RPMI8226 (cell line): ENCODE results near the gene TMEM156.
"Not testable (repeated sequence)": the region's sequence is repeated elsewhere in the genome, so short reads cannot be mapped to it uniquely, and the experiment has no call there.

Experiments
- DNase-seq: peaks from one replicate; pipeline ENCODE4 v3.0.0-alpha.2; 2015

The TMEM156 gene

DNA sequence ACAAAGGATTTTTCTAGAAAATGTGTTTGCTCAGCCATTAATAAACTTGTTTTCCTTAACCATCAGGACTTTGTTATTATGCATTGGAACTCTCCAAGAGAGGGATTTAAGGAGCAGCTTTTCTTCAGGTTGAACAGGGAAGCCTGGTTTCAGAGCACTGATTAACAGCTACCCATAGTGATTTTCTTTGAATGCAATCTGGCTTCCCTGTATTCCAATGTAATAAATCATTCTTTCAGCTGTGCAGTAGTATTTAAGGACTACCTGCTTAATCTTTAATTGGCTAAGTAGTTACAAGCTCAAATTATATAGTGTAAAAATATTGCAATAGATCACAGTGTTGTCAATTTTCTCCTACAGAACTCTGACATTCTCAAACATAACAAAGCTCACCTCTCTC, 77.5 kb downstream of the TMEM156 start:
- DNase-seq: no peak

DNA sequence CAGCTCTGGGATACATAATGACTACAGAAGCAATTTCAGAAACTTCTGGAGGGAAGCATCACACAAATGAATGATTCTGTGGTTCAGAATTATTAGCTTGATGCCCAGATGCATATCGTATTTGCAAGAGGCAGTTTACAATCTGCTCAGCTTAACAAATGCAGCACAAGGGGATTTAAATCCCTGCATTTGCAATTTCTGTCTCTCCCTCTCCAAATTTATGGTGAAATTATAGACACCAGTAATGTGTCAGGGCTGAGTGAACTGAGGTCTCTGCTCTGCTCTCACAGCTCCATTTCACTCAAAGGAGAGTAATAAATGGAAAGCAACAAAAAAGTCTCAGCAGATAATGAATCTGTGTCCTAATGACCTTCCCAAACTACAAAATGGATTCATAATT, 80.2 kb downstream of the TMEM156 start:
- DNase-seq: no peak

DNA sequence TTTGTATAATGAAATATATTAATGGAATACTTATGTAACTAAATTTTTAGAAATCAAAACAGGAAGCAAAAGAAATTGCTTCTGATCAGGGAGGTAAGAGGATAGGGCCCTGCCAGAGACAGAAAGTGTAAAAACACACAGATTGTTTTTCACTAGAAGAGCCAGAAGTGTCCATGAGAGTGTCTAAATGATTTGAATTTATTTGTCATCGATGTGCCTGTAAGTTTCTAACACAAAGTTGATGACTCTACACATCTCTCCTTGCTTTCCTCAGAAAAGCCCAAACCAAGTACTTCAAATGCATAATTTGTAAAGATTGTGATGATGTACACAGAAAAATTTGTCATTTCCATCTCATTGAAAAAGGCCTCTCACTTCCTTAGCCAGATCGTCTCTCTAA, 80.6 kb downstream of the TMEM156 start:
- DNase-seq: no peak

DNA sequence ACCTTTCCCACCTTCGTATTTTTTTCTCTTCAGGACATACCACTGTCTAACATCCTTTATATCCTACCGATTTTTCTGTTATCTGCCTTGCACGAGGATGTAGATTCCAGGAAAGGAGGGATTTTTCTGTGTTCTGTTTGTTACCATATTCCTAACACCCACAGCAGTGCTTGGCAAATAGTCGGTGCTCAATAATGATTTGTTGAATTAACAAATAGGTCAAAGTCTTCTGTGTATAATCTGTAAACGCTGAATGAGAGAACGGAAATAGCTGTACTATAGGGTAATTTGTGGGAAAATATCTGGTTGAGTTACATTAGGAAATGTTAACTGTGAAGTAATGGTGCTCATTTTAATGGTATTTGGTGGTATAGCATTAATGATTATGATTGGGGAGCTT, 81.5 kb downstream of the TMEM156 start:
- DNase-seq: no peak

DNA sequence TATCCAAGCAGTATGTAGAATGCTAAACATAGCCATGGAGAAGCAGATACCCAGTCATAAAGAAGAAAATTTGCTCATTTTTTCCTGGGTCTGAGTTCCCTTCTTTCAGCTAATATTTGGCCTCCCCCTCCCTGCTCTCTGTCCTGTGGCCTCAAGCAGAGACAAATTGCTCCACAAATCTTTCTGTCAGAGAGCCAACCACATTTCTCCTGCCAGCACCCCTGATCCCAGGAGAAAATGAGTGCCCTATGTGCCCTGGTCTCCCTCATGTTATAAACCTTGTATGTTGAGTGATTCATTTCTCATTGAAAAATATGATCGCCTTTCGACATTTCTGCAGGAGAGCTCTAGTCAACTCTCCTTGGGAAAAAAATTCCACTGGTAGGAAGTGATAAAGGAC, 82.0 kb downstream of the TMEM156 start:
- no peak for DNase-seq

DNA sequence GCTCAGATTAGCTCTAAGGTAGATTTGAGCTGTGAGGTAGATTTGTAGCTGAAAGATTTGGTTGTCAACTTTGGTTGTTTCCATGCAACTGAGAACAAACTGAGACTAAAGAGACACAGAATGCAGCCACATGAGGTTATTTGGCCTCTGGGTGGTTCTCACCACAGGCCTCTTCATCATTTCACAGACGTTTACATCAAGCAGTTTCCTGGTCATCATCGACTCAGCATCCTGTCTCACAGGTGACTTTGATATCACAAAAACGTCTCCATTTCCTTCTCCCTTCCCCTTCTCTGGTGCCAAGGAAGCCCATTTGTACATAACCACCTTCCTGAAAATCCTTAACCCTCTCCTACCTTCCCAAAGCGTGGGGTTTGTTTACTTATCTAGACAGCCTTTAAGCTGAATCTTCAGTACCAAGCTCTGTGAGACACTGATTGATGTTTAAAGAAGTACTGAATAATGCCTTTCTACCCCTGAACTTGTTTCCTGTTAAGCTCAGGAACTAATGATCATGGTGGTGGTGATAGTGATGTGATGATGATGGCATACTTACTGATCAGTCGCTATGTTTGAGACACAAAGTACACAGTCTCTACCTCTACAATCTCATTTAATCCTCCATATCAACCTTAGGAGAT, 82.7 kb downstream of the TMEM156 start:
- DNase-seq: no peak

DNA sequence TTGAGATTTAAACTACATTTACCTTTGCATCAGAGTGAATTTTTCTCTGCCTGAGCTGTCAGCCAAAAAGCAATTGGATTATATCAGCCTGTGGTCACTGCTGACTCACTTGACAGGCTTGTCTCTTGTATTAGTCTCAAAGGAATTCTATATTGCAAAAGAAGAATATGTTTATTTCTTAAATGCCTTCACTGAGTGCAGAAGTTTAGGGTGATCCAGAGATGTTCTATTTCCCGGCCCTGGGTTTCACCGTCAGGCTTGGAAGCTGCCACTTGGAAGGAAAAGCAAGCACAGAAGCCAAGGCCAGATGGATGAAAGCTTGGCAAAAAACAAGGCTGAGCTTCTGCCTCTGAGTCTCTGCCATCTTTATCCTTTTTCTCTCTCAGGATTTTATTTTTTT, 83.7 kb downstream of the TMEM156 start:
- no peak for DNase-seq

DNA sequence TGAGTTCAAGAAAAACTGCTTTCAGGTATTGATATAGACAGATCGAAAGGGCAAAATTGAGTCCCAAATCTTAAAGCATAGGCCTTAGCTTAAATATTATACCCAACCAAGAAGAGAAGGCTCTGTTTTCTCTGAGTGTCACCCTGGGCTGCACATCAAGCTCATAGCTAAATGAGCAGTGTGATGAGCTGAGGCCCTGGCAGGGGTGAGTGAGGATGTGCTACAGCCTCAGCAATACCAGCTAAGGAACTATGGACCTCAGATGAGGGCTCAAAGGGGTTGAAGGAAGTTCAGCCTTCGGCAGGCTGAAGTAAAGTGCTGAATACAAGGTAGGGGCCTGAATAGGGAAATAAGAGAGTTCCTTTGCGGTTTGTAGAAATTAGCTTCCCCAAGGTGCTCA, 85.3 kb downstream of the TMEM156 start:
- DNase-seq: no peak

DNA sequence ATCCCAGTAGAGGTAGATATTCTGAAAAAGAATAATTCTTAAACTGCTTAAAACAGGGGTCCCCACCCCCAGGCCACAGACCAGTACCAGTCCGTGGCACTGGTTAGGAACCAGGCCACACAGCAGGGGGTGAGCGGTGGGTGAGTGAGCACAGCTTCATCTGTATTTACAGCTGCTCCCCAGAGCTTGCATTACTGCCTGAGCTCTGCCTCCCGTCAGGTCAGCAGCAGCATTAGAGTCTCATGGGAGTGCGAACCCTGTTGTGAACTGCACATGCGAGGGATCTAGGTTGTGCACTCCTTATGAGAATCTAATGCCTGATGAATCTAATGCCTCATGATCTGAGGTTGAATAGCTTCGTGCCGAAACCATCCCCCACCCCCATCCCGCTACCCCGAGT, 87.8 kb downstream of the TMEM156 start:
- DNase-seq: no peak

DNA sequence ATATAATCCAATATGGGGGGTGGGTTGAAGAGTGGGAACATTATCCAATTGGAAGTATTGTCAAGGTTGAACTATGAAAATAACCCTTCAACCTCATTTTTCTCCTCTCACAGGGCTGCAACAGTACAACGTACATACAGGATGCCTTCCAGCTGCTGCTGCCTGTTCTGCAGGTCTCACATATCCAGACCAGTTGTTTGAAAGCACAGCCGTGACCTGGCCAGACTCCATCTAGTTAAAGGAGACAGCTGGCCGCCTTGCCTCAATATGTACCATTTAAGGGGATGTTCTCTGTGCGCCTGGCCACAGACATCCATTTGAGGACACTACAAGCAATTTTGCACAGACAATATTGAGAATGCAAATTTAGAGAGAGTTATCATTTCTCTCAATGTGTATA, 88.9 kb downstream of the TMEM156 start:
- DNase-seq: no peak

DNA sequence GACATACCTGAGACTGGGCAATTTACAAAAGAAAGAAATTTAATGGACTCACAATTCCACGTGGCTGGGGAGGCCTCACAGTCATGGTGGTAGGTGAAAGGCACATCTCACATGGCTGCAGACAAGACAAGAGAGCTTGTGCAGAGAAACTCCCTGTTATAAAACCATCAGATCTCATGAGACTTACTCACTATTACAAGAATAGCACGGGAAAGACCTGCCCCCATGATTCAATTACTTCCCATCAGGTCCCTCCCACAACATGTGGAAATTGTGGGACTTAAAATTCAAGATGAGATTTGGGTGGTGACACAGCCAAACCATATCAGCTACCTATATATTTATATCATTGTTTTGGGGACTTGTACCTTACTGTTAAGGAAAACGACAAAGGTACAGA, 90.3 kb downstream of the TMEM156 start:
- not testable (repeated sequence) for DNase-seq

DNA sequence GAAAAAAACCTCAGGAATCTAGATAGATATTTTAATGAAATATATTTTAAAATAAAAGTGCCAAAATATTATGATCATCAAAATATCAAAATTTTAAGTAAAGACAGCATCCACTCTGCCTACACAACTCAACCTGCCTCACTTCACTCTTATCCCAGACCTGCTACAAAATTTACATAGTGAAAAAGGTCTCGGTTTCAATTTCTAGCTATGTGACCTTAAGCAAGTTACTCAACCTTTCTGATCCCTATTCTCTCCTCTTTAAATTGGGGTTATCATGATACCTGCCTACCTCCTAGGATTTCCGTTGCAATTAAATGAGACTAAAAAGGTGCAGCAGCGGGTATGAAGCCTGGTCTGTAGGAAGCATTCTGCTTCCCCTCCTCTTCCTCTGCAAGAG, 91.7 kb downstream of the TMEM156 start:
- DNase-seq: no peak

DNA sequence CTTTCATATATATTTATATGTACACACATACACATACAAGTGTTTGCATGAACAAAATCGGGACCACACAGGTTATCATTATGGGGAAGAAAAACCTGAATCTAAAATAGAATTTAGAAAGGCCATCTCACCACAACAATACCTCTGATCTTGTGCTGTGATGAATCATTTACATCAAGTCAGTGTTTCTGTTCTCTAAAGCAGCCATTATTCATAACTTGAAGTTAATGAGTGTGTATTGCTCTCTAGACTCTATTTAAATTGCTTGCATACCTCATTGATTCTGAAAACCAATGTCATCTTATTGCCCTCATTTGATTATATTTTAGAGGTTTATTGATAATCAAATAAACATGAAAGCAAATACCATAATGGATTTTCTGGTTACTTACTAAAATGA, 93.0 kb downstream of the TMEM156 start:
- DNase-seq: no peak

DNA sequence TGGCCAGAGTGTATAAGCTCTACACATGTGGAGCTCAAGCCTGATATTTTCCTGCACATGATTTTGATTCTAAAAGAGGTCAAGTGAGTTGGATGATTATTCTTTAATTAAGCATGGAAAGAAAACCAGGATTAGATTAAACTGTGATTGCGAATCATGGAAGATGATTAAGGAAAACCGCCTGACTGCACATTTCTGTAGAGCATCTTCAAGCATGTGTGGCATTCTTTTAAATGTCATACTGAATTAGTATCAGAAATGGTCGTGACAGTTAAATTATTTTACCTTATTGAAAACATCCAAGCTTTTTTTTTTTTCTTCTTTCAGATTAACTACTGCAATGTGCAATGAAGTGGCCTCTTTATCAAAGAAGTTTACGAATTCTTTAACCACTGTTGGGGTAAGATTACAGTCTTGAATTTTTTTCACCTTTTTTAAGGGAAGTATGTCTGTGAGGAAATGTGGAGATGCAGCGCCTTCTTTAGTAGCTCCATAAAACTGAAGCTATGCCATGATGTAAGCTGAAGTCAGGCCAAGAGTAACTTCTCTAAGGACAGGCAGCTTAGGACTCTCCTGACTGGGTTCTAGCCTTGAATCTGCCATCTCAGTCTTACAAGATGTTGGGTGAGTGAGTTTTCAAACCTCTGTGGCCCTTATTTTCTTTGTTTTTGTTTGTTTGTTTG, 96.7 kb downstream of the TMEM156 start:
- no peak for DNase-seq

DNA sequence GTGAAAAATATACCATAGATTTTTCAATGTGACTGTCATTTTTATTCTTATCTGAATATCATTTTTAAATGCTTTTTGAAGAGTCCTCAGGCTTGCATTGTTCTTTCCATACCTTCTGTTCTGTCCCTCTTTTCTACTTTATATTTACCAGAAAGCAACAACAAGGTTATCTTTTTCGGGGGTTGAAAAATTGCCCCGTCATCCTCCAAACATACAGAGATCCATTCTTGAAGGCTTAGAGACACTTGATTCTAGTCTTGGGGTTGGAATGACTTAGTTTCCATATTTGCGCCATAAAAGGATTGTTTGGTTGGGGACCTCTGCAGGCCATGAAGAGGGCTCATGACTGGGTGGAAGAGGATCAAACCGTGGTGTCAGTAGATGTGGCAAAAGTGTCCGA, 101.1 kb downstream of the TMEM156 start:
- no peak for DNase-seq

DNA sequence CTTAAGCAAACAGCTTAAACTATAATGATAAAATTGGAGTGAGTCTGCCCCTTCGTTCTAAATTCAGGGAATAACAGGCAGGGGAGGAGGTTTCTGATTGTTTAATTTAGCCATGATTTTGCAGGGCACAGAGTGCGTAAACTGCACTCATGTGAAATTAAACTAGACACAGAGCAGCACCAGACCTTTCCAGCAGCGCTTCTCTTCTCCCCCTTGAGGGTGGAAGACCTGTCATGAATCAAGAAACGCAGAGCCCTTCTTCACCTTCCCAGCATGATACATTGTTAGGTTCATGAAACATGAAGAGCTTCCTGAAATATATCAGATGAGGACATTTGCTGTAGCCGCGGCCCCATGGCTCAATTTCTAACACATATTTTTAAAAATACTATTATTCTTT, 101.5 kb downstream of the TMEM156 start:
- DNase-seq: no peak

DNA sequence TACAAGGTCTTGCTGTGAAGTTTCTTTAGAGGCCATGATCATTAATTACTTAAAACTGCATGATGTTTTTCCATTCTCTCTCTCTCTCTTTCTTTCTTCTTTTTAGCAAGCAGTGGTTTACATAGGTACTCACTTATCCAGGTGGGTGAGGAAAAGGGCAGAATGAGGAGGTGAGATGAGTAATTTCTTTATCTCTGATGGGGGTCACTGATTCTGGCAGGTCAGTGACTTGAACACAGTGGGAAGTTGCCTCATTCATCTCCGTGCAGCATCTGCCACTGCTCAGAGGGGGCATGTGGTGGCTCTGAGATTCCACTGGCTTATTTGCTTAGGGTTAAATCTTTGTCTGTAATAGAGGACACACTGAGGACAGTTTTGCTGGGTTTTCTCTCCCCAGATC, 102.0 kb downstream of the TMEM156 start:
- no peak for DNase-seq

DNA sequence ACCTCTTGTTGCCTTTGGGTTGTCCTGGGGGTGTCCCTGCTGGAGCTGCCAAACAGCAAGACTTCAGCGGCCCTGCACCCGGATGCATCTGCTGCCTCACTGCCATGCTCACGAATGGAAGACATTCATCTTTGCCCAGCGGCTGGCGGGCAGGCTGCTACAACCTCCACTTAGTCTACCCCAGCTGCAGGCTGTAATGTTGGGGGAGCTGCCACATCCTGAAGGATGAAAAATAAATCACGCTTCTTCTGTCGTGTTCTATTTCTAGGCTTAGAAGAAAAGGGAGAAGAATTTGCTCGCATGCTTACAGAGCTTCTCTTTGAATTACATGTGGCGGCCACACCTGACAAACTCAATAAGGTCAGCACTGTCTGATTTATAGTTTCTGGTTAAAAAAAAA, 103.2 kb downstream of the TMEM156 start:
- DNase-seq: no peak

DNA sequence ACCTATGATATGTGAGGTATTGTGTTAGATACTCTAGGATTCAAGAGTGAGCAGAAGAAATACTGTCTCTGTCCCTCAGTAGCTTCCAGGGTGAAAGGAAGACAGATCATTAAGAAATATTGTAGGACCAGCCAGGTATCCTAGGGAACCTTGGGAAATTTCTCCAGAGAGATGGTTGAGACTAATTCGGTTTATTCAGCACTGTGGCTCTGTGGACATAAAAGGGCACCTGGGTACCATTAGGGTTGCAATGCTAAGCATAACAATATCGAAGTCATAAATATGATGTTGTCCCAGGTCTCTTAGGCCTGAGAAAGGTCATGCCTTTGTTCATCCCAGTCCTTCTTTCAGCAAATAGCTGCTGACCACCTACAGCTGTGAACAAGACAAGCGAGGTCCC, 103.6 kb downstream of the TMEM156 start:
- no peak for DNase-seq

DNA sequence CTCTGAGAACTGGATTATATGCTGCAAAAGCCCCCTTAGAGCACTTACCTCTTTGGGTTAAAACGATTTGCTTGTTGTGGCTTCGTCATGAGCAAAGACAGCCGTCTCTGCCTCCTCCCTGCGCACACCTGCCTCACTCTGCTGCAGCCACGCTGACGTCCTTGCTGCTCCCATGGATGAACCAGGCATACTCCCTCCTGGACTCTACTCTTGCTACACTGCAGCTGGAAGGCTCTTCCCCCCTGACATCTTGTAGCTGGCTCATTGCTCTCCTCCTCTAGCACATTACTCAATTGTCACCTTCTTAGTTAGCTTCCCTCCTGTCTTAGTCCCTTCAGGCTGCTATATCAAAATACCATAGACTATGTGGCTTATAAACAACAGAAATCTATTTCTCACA, 105.3 kb downstream of the TMEM156 start:
- DNase-seq: no peak

DNA sequence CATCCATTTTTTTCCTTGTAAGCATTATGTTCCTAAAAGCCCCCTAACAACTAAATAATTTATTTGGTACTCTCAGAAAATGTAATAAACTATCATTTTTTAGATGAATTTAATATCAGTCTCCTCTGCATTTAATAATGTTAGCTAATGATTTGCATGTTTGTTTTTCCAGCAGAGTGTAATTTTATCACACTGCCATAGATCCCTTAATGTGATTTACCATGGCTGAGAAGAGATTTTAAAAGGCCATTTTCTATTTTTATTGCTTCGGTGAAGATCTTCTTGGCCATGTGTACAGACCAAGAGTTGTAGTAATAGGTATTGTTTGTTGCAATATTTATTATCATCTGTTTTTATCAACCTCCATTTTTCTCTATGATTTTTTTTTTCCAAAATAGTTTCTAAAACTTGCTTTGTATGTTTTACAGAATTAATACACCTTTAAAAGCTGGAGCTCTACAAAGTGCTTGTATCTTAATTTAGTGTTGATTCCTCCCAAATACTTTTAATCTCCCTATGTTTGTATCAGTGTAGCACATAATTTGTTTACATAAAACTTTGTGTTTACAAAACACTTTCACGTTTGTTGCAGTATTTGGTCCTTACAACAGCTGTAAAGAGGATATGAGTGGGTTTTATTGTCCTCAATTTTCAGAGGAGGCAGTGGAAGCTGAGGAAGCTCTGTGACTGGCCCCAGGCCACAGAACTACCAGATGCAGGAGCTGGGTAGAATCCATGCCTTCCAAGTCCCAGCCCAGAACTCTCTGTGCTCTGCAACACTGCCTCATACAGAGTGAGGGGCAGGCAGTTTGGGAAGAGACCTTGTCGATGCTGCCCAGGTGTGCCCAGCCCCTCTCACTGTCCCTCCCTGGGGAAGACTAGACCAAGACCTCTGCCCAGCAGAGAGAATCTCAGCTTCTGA, 106.5 kb downstream of the TMEM156 start:
- DNase-seq: no peak

DNA sequence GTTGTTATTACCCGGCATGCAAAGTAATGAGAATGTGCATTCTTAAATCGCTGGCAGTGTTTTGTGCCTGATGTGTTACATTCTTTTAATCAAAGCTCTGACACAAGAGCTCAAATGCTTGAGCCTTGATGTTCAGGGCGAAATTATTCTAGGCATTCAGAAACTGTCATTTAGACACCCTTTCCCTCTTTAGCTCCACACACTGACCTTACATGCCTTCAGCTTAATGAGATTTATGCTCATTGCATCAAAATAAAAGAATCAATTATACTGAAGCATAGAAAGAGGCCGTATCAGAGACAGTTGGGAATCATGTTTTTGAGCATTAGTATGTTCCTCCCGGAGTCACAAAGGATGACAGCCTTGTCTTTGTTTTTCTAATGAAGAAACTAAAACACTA, 107.9 kb downstream of the TMEM156 start:
- DNase-seq: no peak

DNA sequence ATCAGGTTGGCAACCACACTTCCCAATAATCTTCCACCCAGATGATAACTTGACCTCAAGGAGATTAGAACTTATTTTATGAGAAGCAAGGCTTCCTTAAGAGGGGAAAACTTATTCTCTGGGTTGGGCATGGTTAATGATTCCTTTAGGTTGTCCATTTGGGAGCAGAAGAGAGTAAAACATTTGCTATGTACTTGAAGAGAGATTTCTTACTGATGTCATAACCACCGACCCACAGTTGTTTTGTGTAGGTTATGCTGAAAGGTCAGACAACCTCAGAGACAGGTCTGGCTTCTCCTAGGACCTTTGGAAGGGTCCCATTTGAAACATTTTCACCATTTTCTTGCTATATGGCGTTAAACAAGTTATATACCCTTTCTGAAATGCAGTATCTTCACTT, 108.5 kb downstream of the TMEM156 start:
- DNase-seq: no peak

DNA sequence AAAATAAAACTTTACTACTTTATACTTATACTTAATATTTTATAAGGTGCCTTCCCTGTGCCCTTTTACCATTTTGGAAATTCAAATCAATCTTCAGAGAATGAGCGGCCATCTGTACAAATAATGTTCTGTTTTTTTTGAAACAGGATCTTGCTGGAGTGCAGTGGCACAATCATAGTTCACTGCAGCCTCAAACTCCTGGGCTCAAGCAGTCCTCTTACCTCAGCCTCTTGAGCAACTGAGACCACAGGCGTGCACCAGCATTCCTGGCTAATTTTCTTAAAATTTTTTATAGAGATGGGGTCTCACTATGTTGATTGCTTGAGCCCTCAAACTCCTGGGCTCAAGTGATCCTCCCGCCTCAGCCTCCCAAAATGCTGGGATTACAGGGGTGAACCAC, 111.1 kb downstream of the TMEM156 start:
- DNase-seq: no peak
